ENCODE data around the gene ENAM.
"Not testable (repeated sequence)": the region's sequence is repeated elsewhere in the genome, so short reads cannot be mapped to it uniquely, and the experiment has no call there.

The ENAM gene

GRCh38 chr4:70629469-70630090, 1.0 kb downstream of the ENAM start:
- no peak for DNase-seq

- no peak for DNase-seq
These were observed 1.6 kb downstream of the ENAM start for GRCh38 chr4:70630162-70630561.

GRCh38 chr4:70632028-70632427, 3.5 kb downstream of the ENAM start:
- peak; percentile 63 for DNase-seq

- no peak for DNase-seq
These were observed 5.9 kb downstream of the ENAM start for GRCh38 chr4:70634482-70634881.

- peak; percentile 33 for DNase-seq
These were observed 8.8 kb downstream of the ENAM start for GRCh38 chr4:70637239-70637913.

- DNase-seq: no peak
These were observed 11.6 kb downstream of the ENAM start for GRCh38 chr4:70640192-70640591.

- DNase-seq: not testable (repeated sequence)
These were observed 22.2 kb downstream of the ENAM start for GRCh38 chr4:70650741-70651140.

- peak; percentile 35 for DNase-seq
These were observed 23.4 kb downstream of the ENAM start for GRCh38 chr4:70651864-70652506.

GRCh38 chr4:70654605-70655011, 26.1 kb downstream of the ENAM start:
- DNase-seq: peak; percentile 31

GRCh38 chr4:70657326-70657725, 28.8 kb downstream of the ENAM start:
- DNase-seq: no peak

- DNase-seq: no peak
These were observed 29.9 kb downstream of the ENAM start for GRCh38 chr4:70658418-70658817.

- DNase-seq: no peak
These were observed 31.6 kb downstream of the ENAM start for GRCh38 chr4:70660106-70660505.

GRCh38 chr4:70661309-70661922, 32.9 kb downstream of the ENAM start:
- not testable (repeated sequence) for DNase-seq

- no peak for DNase-seq
These were observed 37.8 kb downstream of the ENAM start, which contains the start of gene JCHAIN for GRCh38 chr4:70666369-70666768. Gene JCHAIN, minus strand, starts transcription at chr4:70666508. Its CDS starts 18 bp downstream, at chr4:70666490.

- peak; percentile 54 for DNase-seq
These were observed 39.4 kb downstream of the ENAM start for GRCh38 chr4:70667740-70668535.

GRCh38 chr4:70670332-70671014, 41.9 kb downstream of the ENAM start:
- peak; percentile 52 for DNase-seq

GRCh38 chr4:70671091-70671490, 42.5 kb downstream of the ENAM start:
- DNase-seq: no peak

GRCh38 chr4:70674191-70674590, 45.6 kb downstream of the ENAM start:
- no peak for DNase-seq

GRCh38 chr4:70674731-70675130, 46.2 kb downstream of the ENAM start:
- no peak for DNase-seq

- DNase-seq: no peak
These were observed 48.1 kb downstream of the ENAM start for GRCh38 chr4:70676554-70677090.

- no peak for DNase-seq
These were observed 49.9 kb downstream of the ENAM start for GRCh38 chr4:70678383-70678999.

All from fibroblast of skin of abdomen (primary cell).